ENCODE data around the gene WDR54.

Gene WDR54

GRCh38 chr2:74417763-74418162, 3.8 kb upstream of the WDR54 start:
- no peak for TF ChIP-seq CTCF (IDR thresholded peaks at IDR 0.05)

- TF ChIP-seq CTCF (IDR thresholded peaks at IDR 0.05) = no peak
These were observed 3.2 kb upstream of the WDR54 start for GRCh38 chr2:74418312-74418711.

GRCh38 chr2:74419345-74419744, 2.2 kb upstream of the WDR54 start:
- TF ChIP-seq CTCF (IDR thresholded peaks at IDR 0.05) = no peak

- TF ChIP-seq CTCF (IDR thresholded peaks at IDR 0.05) = no peak
These were observed 1.5 kb upstream of the WDR54 start for GRCh38 chr2:74420006-74420405.

- no peak for TF ChIP-seq CTCF (IDR thresholded peaks at IDR 0.05)
These were observed 1.9 kb downstream of the WDR54 start for GRCh38 chr2:74423231-74424095.

GRCh38 chr2:74424139-74424992, 2.8 kb downstream of the WDR54 start:
- no peak for TF ChIP-seq CTCF (IDR thresholded peaks at IDR 0.05)

- no peak for TF ChIP-seq CTCF (IDR thresholded peaks at IDR 0.05)
These were observed 3.5 kb downstream of the WDR54 start for GRCh38 chr2:74424995-74425406.

Measured in LNCAP (cell line).